ENCODE results near the gene SUMO3.

DNA sequence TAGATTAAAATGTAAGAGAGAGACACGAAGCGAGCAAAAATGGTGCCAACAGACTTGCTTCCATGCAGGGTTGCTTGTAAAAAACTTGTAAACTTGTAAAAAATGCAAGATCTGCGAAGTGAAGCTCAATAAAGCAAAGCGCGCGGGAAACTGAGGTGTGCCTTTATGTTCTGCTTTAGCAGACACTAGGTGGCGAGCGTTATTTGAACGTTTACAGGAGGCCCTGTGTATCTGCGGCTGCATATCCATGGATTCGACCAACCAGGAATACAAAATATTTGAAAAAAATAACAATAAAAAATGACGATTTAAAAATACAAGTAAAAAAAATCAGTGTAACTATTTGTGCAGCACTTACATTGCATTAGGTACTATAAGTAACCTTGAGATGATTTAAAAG is 17.8 kb downstream of the SUMO3 start:
- TF ChIP-seq, protein P1, sequence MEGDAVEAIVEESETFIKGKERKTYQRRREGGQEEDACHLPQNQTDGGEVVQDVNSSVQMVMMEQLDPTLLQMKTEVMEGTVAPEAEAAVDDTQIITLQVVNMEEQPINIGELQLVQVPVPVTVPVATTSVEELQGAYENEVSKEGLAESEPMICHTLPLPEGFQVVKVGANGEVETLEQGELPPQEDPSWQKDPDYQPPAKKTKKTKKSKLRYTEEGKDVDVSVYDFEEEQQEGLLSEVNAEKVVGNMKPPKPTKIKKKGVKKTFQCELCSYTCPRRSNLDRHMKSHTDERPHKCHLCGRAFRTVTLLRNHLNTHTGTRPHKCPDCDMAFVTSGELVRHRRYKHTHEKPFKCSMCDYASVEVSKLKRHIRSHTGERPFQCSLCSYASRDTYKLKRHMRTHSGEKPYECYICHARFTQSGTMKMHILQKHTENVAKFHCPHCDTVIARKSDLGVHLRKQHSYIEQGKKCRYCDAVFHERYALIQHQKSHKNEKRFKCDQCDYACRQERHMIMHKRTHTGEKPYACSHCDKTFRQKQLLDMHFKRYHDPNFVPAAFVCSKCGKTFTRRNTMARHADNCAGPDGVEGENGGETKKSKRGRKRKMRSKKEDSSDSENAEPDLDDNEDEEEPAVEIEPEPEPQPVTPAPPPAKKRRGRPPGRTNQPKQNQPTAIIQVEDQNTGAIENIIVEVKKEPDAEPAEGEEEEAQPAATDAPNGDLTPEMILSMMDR (IDR thresholded peaks at IDR 0.05): peak in 3 of 6 experiments; percentile 4 to 29 (median 10)
- TF ChIP-seq POLR2A (IDR thresholded peaks at IDR 0.05): no peak
